UCSD-AML1 (cell line): ENCODE results near the gene GRIPAP1.

Experiments
- DNase-seq: peaks from one replicate; lab custom pipeline; 2025; ENCODE audit not compliant: unreplicated experiment; lab: John Stamatoyannopoulos, UW

The GRIPAP1 gene

DNA sequence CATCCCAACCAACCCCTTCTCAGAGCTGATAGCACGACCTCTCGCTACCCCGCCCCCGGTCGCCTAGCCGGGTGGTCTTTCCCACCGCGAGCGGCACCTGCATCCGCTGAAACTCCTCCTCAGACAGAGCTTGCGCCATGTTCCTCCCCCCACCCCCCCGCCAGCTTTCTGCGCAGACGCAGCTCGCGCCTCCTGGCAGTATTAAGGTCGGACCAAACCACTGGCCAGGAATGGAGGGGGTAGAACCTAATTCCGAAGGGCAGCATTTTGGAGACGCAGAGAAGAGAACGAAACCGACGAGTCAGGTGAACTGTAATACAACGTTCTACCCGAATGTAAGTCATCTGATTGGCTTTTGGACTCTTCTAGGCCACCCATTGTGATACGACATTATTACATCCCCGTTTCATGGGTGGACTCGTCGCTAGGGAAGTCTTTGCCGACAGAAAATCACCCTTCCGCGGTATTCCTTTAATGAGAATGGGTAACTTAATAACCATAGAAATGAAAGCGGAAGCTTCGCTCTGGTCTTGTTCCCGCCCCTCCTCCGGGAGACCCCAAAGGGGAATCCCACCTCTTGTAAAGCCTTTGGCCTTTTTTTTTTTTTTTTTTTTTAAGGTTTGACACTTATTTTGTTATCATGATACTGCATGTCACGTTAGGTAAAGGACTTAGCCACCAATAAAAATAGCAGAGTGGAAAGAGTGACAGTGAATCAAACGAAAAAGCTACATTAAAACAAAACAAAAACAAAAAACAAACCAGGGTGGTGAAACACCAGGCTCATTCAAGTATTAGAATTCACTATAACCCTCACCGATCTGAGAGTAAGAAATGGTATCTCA lies at the start of gene GRIPAP1:
Gene GRIPAP1, minus strand, starts transcription at position 174 of the 845 bp plus-strand sequence. Its CDS starts 35 bp downstream, at position 139.
- peak; percentile 74 for DNase-seq

DNA sequence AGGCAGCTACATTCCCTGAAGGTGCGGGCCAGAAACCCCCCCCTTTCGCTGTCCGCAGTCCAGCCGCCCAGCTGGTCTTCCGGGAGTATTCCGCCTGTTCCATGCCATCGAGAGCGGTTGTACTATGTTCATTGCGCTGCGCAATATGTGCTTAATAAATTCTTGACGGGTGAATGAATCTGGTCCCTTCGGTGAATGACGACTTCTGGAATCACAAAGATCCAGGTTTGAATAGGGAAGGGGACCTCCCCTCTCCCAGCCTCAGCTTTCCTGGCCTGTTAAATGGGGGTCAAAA lies 41.9 kb upstream of the GRIPAP1 start:
- no peak for DNase-seq

GRCh38 chrX:49043220-49043986 lies 41.3 kb upstream of the GRIPAP1 start, which contains the start of gene TFE3:
Gene TFE3 (minus strand): TSS chrX:49043357. CDS start chrX:49043226, 131 bp downstream.
- peak; percentile 96 for DNase-seq

DNA sequence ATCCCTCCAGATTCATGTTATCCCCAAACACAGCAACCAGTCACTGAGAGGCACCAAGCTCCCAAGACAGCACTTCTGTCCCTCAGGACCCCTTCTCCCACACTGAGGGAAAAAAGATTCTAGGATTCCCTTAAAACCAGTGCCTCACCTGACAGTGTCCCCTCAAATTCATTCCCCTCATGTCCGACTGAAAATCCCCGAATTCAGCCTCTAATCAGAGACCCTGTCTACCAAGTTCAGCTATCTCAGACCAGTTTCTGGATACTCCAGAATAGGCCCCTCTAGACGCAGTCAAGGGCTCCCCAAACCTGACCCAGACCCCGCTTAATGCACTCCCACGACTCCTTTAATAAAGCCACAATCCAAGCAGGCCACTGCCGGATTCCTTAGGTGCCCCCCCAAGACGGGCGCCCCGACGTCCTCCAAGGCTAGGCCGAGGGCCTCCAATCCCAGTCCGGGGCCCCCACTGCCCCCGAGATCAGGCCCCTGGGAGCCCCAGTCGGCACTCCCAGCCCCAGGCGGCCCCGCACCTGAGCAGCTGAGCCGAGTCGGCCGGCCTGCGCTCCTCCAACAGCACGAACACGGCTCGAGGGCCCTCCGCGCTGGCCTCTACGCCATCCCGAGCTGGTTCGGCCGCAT lies 40.6 kb upstream of the GRIPAP1 start:
- no peak for DNase-seq

GRCh38 chrX:49041744-49042580 lies 39.9 kb upstream of the GRIPAP1 start:
- DNase-seq = peak; percentile 33

DNA sequence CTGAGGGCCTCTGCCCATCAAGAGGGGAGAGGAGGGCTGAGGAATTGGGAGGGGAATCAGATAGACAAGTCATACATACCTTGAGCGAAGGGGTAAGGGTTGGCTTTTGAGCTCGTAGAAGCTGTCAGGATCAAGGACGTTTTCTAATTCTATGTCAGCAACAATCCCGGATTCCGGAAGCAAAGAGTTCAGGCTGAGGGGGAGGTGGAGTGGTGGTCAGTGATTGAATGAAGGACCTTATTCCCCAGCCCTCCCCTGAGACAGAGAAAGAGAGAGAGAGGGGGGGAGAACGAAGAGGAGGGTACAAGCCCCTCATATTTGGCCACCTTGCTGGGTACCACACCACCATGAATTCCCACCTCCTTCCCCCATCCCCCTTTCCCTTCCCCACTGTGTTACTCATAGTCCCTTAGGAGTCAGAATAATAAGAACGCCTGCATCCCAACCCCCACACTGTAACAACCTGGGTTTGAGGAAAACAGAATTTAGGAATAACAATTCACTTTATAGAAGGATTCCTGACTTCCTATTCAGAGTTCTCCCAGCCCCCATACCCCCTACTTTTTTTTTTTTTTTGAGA lies 38.4 kb upstream of the GRIPAP1 start:
- DNase-seq = no peak

- DNase-seq = peak; percentile 87
Measured at GRCh38 chrX:49039598-49040375, 37.7 kb upstream of the GRIPAP1 start.

GRCh38 chrX:49037883-49038475 lies 35.9 kb upstream of the GRIPAP1 start:
- no peak for DNase-seq

DNA sequence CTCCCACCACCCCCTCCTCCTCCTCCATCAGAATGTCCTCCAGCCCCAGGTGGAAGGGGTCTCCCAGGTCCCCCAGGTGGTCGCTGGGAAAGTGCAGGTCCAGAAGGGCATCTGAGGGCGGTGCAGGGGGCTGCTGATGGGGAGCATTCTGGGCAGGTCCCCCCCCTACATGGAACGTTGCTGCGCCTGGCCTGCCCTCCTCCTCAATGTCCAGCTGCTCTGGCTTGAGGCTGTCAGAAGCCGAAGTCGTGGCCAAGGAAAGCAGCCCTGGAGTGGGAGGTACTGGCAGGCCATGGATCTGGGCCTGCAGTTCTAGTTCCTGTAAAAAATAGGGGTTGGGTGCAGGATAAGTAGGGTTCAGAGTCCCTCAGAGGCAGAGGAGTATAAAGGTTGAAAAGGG lies 28.2 kb upstream of the GRIPAP1 start:
- DNase-seq = no peak

DNA sequence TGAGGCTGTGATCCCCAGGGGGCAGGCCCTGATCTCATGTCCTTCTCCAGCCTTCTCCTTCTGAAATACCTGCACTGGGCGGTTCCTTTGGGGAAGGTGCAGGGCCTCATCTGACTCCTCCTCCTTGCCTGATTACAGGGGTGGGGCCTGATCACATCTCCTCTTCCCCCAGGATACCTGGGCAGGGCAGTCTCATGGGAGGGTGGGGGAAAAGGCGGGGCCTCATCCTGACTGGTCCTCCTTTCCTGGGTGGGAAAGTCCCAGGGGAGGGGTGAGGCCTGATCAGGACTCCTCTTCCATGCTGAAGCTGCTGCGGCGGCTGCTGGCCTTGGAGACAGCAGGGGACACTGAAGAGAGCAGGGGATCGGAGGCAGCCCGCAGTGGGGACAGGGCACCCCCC lies 27.8 kb upstream of the GRIPAP1 start:
- DNase-seq = no peak

GRCh38 chrX:49019599-49020249 lies 17.7 kb upstream of the GRIPAP1 start:
- DNase-seq = no peak

GRCh38 chrX:49019050-49019449 lies 17.0 kb upstream of the GRIPAP1 start:
- DNase-seq = no peak

DNA sequence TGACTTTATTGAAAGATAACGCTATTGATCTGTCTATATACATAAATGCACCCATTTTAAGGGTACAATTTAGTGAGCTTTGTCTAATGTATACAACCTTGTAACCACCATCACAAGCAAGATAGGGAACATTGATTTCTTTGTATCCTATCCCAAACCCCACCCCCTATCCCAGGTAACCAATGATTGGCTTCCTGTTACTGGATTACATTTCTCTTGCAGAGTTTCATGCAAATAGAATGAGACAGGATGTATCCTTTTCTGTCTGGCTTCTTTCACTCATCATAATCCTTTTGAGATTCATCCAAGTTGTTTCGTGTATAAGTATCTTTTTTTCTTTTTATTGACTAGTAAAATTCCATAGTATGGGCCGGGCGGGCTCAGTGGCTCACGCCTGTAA lies 1.6 kb upstream of the GRIPAP1 start:
- no peak for DNase-seq

- DNase-seq = peak; percentile 60
Measured at GRCh38 chrX:49001521-49002090, 458 bp downstream of the GRIPAP1 start.

DNA sequence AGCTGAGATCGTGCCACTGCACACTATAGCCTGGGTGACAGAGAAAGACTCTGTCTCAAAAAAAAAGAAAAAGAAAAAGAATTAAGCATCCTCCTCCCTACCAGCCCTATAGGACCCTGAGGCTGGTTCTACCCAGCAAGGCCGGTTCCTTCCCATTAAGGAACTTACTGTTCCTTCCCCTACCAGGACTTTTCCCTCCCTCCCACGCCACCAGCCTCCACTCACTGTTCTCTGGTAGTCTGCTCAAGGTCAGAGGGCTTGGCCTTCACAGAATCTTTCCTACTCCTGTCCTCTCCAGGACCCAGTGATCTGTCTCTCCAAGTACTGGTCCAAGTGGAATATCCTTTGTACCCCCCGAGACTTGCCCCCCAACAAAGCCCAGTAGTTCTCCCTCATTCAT lies 1.4 kb downstream of the GRIPAP1 start:
- no peak for DNase-seq

GRCh38 chrX:48999030-48999429 lies 3.0 kb downstream of the GRIPAP1 start:
- no peak for DNase-seq

DNA sequence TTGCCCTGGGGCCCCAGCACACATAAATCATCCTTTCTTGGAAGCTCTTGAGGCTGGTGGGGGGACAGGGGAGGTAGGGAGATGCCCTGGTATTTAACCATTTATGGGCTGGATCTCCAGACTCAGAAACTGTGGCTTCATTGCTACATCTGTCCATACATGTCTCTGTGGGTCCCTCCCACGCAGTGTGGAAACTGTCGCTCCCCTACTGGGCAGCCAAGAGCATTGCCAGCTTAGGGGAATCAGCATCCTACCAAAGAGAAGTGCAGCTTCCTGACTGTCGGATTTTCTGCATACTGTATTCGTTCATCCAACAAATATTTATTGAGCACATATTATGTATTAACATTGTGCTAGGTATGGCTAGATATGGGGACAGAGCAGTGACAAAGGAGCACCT lies 3.7 kb downstream of the GRIPAP1 start:
- DNase-seq = no peak

- no peak for DNase-seq
Measured at GRCh38 chrX:48997865-48998264, 4.2 kb downstream of the GRIPAP1 start.

DNA sequence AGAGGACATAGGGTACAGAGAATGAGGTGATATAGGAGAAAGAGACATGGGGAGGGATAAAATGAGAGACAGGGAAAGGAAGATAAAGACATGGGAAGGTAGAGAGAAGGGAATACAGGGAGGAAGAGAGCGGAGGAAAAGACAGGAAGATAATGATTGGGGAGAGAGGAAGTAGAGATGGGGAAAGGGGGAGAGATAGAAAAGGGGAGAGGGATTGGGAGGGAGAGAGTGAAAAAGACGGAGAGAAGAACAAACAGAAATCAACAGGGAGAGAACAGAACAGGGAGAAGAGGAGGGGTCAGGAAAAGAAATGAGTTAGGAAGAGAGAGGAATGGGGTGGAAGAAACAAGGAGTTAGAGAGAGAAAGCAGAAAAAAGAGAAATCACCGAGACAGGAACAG lies 4.6 kb downstream of the GRIPAP1 start:
- no peak for DNase-seq
